ENCODE measurements around the gene SOHLH1. TPM values are rescaled to one million over a fixed set of nuclear protein-coding genes. Genes with fewer than 3 reads are reported as not detected.

SOHLH1 gene
- total and polyA plus RNA-seq, 2 of the 13 experiments (the other 11 are each of a cell fraction or from before 2014, with no cell fraction given) = 0.15 TPM

GRCh38 chr9:135744333-135745070, 45.2 kb upstream of the SOHLH1 start:
- ATAC-seq = no peak
- Histone ChIP-seq H4K20me1 (ENCODE audit: insufficient read depth, low read length) (0 out of 2 replicates have a peak, but pooled peaks cover 5% of the 10 kb centered on the region), H3K36me3 (replicated peaks in 1 of 2; ENCODE audit: control insufficient read depth in 1 of 2, insufficient read depth in 2 of 2, low read length in 2 of 2) (no peaks in the 10 kb centered on the region), H2AFZ (ENCODE audit: low read length) (no peak overlapping the region), H3K9me3 (ENCODE audit: low read length) (no peaks in the 10 kb centered on the region), H3K27ac (ENCODE audit: extremely low read length, insufficient read depth, low read length) (no peak overlapping the region), H3K4me1 (ENCODE audit: insufficient read depth, low read length) (no peaks in the 10 kb centered on the region), H3K9ac (ENCODE audit: insufficient read depth, low read depth, low read length) (no peak overlapping the region), H3K27me3 (ENCODE audit: control insufficient read depth in 1 of 2, insufficient read depth in 2 of 2, low read length in 2 of 2) (peaks cover 35 to 95% of the 10 kb centered on the region in 2 experiments; a peak in 4 of 5 replicates), H3K4me2 (ENCODE audit: low read depth, low read length) (no peak overlapping the region), H3K79me2 (ENCODE audit: insufficient read depth, low read length) (no peaks in the 10 kb centered on the region), H3K4me3 (replicated peaks in 1 of 3; ENCODE audit: insufficient read depth in 1 of 3, low read depth in 2 of 3, low read length in 3 of 3) (no peak overlapping the region)
- CTCF ChIA-PET (ENCODE audit: low intra/inter-chr PET ratio, low total read pairs) = no interaction called here
- in situ Hi-C loops (cut with HindIII; ENCODE audit: extremely low pct_ligation_motif_present, low pct_unique_long_range_greater_than_20kb) = no loop called here
- WGBS (ENCODE audit: low lambda C conversion rate) = no CpG with 5 or more reads among the region's 33 CpGs
- POLR2A ChIA-PET = no interaction called here
- no TSS peak for BruUV-seq (replicated peaks)
- DNase-seq (ENCODE audit: low spot score) = no peak
- TF ChIP-seq ZNF790 (CRISPR knock-in tag; IDR thresholded peaks at IDR 0.05; ENCODE audit: borderline replicate concordance) (no peak), ZNF746 (CRISPR knock-in tag; IDR thresholded peaks at IDR 0.05) (no peak), ZNF101 (CRISPR knock-in tag; IDR thresholded peaks at IDR 0.05; ENCODE audit: borderline replicate concordance, low read depth) (no peak), FOXJ3 (CRISPR knock-in tag; IDR thresholded peaks at IDR 0.05; ENCODE audit: borderline replicate concordance) (no peak), NR2F6 (IDR thresholded peaks at IDR 0.05) (no peak), NR2F6 (CRISPR knock-in tag; IDR thresholded peaks at IDR 0.05) (no peak), RFXAP (CRISPR knock-in tag; IDR thresholded peaks at IDR 0.05; ENCODE audit: borderline replicate concordance) (no peak), FOXP4 (CRISPR knock-in tag; IDR thresholded peaks at IDR 0.05) (no peak), TEAD2 (CRISPR knock-in tag; IDR thresholded peaks at IDR 0.05) (no peak), AHR (CRISPR knock-in tag; IDR thresholded peaks at IDR 0.05) (no peak), ZNF547 (CRISPR knock-in tag; IDR thresholded peaks at IDR 0.05) (no peak), ZNF230 (CRISPR knock-in tag; IDR thresholded peaks at IDR 0.05) (no peak), ARNT2 (CRISPR knock-in tag; IDR thresholded peaks at IDR 0.05; ENCODE audit: low read depth) (no peak), KDM6A (CRISPR knock-in tag; IDR thresholded peaks at IDR 0.05; ENCODE audit: low read depth) (no peak), IRF2 (CRISPR knock-in tag; IDR thresholded peaks at IDR 0.05) (no peak), ZNF616 (CRISPR knock-in tag; IDR thresholded peaks at IDR 0.05; ENCODE audit: low read depth) (no peak), TOPORS (CRISPR knock-in tag; IDR thresholded peaks at IDR 0.05) (no peak)
- TF ChIP-seq, protein P1, sequence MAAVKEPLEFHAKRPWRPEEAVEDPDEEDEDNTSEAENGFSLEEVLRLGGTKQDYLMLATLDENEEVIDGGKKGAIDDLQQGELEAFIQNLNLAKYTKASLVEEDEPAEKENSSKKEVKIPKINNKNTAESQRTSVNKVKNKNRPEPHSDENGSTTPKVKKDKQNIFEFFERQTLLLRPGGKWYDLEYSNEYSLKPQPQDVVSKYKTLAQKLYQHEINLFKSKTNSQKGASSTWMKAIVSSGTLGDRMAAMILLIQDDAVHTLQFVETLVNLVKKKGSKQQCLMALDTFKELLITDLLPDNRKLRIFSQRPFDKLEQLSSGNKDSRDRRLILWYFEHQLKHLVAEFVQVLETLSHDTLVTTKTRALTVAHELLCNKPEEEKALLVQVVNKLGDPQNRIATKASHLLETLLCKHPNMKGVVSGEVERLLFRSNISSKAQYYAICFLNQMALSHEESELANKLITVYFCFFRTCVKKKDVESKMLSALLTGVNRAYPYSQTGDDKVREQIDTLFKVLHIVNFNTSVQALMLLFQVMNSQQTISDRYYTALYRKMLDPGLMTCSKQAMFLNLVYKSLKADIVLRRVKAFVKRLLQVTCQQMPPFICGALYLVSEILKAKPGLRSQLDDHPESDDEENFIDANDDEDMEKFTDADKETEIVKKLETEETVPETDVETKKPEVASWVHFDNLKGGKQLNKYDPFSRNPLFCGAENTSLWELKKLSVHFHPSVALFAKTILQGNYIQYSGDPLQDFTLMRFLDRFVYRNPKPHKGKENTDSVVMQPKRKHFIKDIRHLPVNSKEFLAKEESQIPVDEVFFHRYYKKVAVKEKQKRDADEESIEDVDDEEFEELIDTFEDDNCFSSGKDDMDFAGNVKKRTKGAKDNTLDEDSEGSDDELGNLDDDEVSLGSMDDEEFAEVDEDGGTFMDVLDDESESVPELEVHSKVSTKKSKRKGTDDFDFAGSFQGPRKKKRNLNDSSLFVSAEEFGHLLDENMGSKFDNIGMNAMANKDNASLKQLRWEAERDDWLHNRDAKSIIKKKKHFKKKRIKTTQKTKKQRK (IDR thresholded peaks at IDR 0.05; ENCODE audit: low read length) = no peak
- TF ChIP-seq, protein P2, sequence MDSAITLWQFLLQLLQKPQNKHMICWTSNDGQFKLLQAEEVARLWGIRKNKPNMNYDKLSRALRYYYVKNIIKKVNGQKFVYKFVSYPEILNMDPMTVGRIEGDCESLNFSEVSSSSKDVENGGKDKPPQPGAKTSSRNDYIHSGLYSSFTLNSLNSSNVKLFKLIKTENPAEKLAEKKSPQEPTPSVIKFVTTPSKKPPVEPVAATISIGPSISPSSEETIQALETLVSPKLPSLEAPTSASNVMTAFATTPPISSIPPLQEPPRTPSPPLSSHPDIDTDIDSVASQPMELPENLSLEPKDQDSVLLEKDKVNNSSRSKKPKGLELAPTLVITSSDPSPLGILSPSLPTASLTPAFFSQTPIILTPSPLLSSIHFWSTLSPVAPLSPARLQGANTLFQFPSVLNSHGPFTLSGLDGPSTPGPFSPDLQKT (CRISPR knock-in tag; IDR thresholded peaks at IDR 0.05; ENCODE audit: borderline replicate concordance) = no peak
- intact Hi-C loops (cut with micrococcal nuclease; ENCODE audit: unreplicated experiment) = no loop called here
- no peak for FAIRE-seq

Measured in HepG2 (cell line).